Measurements from ENCODE around the gene EEF1G.
A peak's percentile ranks its signal among the peaks of the same experiment; 100 is the strongest.

- no peak; the same call in 1 of the 2 replicates for TF ChIP-seq MYC (IDR thresholded peaks at IDR 0.05; ENCODE audit: borderline replicate concordance, low read length)
- TF ChIP-seq, protein P1, sequence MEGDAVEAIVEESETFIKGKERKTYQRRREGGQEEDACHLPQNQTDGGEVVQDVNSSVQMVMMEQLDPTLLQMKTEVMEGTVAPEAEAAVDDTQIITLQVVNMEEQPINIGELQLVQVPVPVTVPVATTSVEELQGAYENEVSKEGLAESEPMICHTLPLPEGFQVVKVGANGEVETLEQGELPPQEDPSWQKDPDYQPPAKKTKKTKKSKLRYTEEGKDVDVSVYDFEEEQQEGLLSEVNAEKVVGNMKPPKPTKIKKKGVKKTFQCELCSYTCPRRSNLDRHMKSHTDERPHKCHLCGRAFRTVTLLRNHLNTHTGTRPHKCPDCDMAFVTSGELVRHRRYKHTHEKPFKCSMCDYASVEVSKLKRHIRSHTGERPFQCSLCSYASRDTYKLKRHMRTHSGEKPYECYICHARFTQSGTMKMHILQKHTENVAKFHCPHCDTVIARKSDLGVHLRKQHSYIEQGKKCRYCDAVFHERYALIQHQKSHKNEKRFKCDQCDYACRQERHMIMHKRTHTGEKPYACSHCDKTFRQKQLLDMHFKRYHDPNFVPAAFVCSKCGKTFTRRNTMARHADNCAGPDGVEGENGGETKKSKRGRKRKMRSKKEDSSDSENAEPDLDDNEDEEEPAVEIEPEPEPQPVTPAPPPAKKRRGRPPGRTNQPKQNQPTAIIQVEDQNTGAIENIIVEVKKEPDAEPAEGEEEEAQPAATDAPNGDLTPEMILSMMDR (IDR thresholded peaks at IDR 0.05), result no peak
- no peak for TF ChIP-seq POLR2A (IDR thresholded peaks at IDR 0.05; ENCODE audit: low read length)
- TF ChIP-seq, protein P2, sequence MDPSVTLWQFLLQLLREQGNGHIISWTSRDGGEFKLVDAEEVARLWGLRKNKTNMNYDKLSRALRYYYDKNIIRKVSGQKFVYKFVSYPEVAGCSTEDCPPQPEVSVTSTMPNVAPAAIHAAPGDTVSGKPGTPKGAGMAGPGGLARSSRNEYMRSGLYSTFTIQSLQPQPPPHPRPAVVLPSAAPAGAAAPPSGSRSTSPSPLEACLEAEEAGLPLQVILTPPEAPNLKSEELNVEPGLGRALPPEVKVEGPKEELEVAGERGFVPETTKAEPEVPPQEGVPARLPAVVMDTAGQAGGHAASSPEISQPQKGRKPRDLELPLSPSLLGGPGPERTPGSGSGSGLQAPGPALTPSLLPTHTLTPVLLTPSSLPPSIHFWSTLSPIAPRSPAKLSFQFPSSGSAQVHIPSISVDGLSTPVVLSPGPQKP (IDR thresholded peaks at IDR 0.05; ENCODE audit: low read depth, low read length), result no peak
- no peak for TF ChIP-seq RNF2 (IDR thresholded peaks at IDR 0.05; ENCODE audit: borderline replicate concordance, low read depth)
- TF ChIP-seq BHLHE40 (IDR thresholded peaks at IDR 0.05; ENCODE audit: low read depth, low read length), result no peak
- TF ChIP-seq SMC3 (IDR thresholded peaks at IDR 0.05), result no peak; the same call in 2 of the 3 replicates
- TF ChIP-seq MAX (IDR thresholded peaks at IDR 0.05), result peak; percentile 79; the same call in 1 of the 2 replicates
- no peak for TF ChIP-seq ESRRA (IDR thresholded peaks at IDR 0.05; ENCODE audit: borderline replicate concordance, low read length)
- TF ChIP-seq MAZ (IDR thresholded peaks at IDR 0.05; ENCODE audit: borderline replicate concordance, low read depth, low read length), result 0 out of 2 replicates have a peak, but pooled peaks have one; percentile 35
Measured at GRCh38 chr11:62553080-62553838, 20.4 kb downstream of the EEF1G start.

Data from A549 (cell line).